ENCODE data around the gene MAN1A2.

The MAN1A2 gene

DNA sequence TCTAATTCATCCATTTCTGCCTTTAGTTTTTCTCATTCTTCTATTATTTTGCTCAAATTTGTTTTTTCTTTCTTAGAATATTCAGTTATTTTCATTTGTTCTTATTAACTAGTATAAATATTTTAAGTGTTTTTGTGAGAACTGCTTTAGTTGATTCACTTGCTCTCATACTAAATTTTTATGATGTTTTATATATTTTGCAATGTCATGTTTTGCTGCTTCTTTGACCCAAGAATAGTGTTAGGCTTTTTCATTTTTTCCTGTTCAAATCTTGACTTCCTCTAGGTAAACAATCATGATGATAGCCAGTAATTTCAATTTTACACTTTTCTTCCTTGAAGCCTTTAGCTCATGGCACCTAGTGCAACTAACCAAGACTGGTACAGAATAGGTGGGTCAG is 45.2 kb downstream of the MAN1A2 start:
- H3K9me3 ChIP-seq (replicated peaks in 1 of 11): no peaks in the 10 kb centered on the region; a peak in 1 of 22 replicates
- no peak overlapping the region for H3K4me2 ChIP-seq
- no peaks in the 10 kb centered on the region for H3K4me1 ChIP-seq
- no peaks in the 10 kb centered on the region for H3K27me3 ChIP-seq
- peaks cover 28 to 71% (median 53%) of the 10 kb centered on the region in 11 experiments for H3K36me3 ChIP-seq
- no peak overlapping the region for H3K27ac ChIP-seq
- peaks cover 0 to 5% (median 0%) of the 10 kb centered on the region in 11 experiments; a peak in 2 of 22 replicates for H4K20me1 ChIP-seq
- H3K9ac ChIP-seq: no peak overlapping the region
- no peak overlapping the region for H3K4me3 ChIP-seq
- TF ChIP-seq Cebpa-rat (IDR thresholded peaks at IDR 0.05): no peak

DNA sequence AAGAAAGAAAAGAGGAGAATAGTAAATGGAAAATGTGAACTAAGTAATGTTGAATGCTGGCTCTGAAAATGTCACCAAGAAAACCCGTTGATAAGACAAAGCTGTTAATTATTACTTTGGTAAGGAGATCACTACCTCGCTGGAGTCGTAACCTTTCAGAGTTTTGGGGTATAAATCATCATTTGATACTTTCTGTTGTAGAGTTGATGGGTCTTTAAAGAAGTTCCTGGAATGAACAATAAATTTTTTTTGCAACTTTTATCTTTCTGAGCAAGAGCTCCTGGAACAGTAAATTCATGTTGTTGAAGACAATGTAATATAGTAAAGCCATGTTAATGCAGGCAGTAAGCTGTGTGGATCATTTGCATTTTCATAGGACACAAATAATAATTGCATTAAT is 46.2 kb downstream of the MAN1A2 start:
- H3K9me3 ChIP-seq (replicated peaks in 1 of 11): no peaks in the 10 kb centered on the region
- no peak overlapping the region for H3K27ac ChIP-seq
- H3K27me3 ChIP-seq: no peaks in the 10 kb centered on the region
- H3K9ac ChIP-seq: no peak overlapping the region
- TF ChIP-seq Cebpa-rat (IDR thresholded peaks at IDR 0.05): no peak
- peaks cover 25 to 69% (median 46%) of the 10 kb centered on the region in 11 experiments for H3K36me3 ChIP-seq
- no peak overlapping the region for H3K4me3 ChIP-seq
- H3K4me2 ChIP-seq: no peak overlapping the region
- peaks cover 0 to 13% (median 0%) of the 10 kb centered on the region in 11 experiments; a peak in 3 of 22 replicates for H4K20me1 ChIP-seq
- H3K4me1 ChIP-seq: no peaks in the 10 kb centered on the region

DNA sequence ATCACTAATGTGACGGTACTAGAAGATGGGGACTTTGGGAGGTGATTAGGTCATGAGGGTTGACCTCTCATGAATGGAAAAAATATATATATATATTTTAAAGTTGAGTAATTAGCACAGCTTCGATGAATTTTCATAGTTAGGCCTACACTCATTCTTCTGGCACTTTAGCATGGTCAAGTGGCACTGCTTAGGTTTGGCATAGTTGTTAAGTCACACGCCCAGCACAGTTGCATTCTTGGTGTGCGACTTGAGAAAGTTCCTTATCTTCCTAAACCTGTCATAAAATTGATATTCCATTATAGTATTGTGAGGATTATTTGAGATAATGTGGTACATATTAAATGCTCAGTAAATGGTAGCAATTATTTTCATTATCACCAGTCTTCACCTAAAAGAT is 47.7 kb downstream of the MAN1A2 start:
- H3K4me2 ChIP-seq: no peak overlapping the region
- no peak overlapping the region for H3K9ac ChIP-seq

DNA sequence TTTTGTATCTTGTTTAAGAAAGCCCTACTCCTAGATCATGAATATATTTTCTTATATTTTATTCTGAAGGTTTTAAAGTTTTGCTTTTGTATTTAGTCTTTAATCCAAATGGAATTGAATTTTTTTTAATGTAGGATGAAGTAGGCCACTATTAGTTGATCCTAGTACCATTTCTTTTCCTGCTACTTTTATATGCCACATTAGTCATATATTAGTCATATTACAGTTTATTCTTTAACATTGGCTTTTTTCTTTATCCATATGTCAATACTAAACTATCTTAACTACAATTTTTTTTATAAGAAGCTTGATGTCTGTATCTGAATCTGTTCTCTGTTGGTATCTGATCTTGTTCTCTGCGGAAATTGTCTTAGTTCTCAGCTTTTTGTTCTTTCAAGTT is 48.8 kb downstream of the MAN1A2 start:
- H3K36me3 ChIP-seq: peaks cover 25 to 74% (median 51%) of the 10 kb centered on the region in 11 experiments
- no peak overlapping the region for H3K9ac ChIP-seq
- no peak overlapping the region for H3K4me3 ChIP-seq
- no peaks in the 10 kb centered on the region for H3K27me3 ChIP-seq
- no peak for TF ChIP-seq Cebpa-rat (IDR thresholded peaks at IDR 0.05)
- no peak overlapping the region for H3K27ac ChIP-seq
- no peaks in the 10 kb centered on the region for H3K4me1 ChIP-seq
- no peaks in the 10 kb centered on the region for H3K9me3 ChIP-seq (replicated peaks in 1 of 11)
- H4K20me1 ChIP-seq: peaks cover 0 to 19% (median 0%) of the 10 kb centered on the region in 11 experiments; a peak in 4 of 22 replicates
- no peak overlapping the region for H3K4me2 ChIP-seq

More for the DNA sequence above, 47.7 kb downstream of the MAN1A2 start:
- Histone ChIP-seq H3K27ac (no peak overlapping the region), H3K9me3 (replicated peaks in 1 of 11) (no peaks in the 10 kb centered on the region), H3K4me3 (no peak overlapping the region), H3K4me1 (no peaks in the 10 kb centered on the region), H3K27me3 (no peaks in the 10 kb centered on the region), H3K36me3 (peaks cover 25 to 65% (median 40%) of the 10 kb centered on the region in 11 experiments), H4K20me1 (peaks cover 0 to 14% (median 0%) of the 10 kb centered on the region in 11 experiments; a peak in 4 of 22 replicates)
- no peak for TF ChIP-seq Cebpa-rat (IDR thresholded peaks at IDR 0.05)

DNA sequence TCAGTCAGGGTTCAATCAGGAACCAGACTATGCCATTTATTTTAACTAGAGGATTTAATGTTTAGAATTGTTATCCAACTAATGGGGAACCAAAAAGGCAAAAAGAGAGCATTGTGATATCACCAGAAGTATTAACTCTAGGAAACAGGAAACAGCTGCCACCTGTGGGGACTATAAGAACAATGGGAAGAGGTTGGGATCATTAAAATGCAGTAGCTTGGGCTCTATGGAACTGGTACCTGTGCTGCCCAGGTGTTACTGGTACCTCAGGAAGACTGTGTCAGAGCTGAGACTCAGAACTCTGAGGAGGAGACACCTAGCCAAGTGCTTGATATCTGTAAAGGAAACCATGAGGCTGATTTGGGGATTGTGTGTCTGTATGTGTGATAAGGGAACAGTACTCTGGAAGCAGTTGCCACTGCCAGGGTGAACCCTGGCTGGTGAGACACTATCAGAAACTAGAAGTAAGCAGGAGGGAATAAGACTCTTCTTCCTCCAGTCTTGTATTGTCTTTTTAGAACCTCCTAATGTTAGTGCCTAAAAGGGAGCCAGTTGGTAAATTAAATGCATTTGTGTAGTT is 49.4 kb downstream of the MAN1A2 start:
- peaks cover 0 to 19% (median 0%) of the 10 kb centered on the region in 11 experiments; a peak in 4 of 22 replicates for H4K20me1 ChIP-seq
- H3K4me3 ChIP-seq: no peak overlapping the region
- no peaks in the 10 kb centered on the region for H3K27me3 ChIP-seq
- peaks cover 25 to 70% (median 49%) of the 10 kb centered on the region in 11 experiments for H3K36me3 ChIP-seq
- no peak overlapping the region for H3K4me2 ChIP-seq
- no peak for TF ChIP-seq Cebpa-rat (IDR thresholded peaks at IDR 0.05)
- H3K4me1 ChIP-seq: no peaks in the 10 kb centered on the region
- no peak overlapping the region for H3K9ac ChIP-seq
- no peak overlapping the region for H3K27ac ChIP-seq
- H3K9me3 ChIP-seq (replicated peaks in 1 of 11): no peaks in the 10 kb centered on the region

DNA sequence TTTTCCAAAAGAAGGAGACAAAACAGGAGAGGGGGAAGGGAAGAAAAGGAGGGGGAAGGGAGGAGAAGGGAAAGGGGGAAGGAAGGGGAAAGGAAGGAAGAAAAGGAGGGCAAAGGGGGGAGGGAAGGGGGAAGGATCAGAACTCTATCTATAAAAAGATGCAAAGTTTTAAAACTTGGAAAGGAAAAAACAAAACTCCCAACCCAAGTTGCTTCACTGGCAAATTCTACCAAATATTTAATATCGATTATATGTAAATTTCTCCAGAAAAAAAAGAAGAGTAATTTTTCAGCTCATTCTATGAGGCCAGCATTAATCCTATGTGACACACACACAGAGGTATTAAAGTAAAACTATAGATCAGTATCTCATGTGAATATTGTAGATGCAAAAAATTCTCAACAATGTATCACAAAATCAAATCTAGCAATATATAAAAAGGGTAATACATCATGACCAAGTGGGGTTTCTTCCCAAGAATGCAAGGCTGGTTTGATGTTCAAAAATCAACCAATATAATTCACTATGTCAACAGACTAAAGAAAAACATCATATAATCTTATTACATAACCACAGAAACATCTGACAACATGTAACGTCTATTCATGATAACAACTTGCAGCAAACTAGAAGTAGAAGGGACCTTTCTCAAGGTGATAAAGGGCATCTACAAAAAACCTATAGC is 57.9 kb downstream of the MAN1A2 start:
- Histone ChIP-seq H3K4me1 (no peaks in the 10 kb centered on the region), H3K9ac (no peak overlapping the region), H3K27ac (no peak overlapping the region), H3K9me3 (replicated peaks in 1 of 11) (peaks cover 44 to 50% (median 48%) of the 10 kb centered on the region in 11 experiments), H3K27me3 (no peaks in the 10 kb centered on the region), H4K20me1 (0 out of 22 replicates have a peak, but pooled peaks cover 0 to 4% (median 0%) of the 10 kb centered on the region in 11 experiments), H3K4me3 (no peak overlapping the region), H3K4me2 (no peak overlapping the region), H3K36me3 (peaks cover 36 to 77% (median 62%) of the 10 kb centered on the region in 11 experiments)
- no peak for TF ChIP-seq Cebpa-rat (IDR thresholded peaks at IDR 0.05)

DNA sequence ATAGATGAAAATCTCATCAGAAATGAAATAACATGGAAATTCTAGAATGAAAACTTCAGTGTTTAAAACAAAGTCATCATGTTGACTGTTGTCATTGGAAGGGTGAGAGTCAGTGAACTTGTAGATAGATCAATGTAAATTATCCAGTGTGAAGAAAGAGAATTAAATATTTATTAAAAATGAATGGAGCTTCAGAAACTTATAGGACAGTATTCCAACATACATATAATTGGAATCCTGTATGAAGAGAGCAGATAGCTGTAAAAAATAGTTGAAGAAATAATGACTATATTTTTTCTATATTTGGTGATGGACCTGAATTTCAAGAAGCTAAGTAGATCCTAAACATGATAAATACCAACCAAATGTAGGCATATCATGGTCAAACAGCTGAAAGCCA is 60.0 kb downstream of the MAN1A2 start:
- TF ChIP-seq Cebpa-rat (IDR thresholded peaks at IDR 0.05): no peak

DNA sequence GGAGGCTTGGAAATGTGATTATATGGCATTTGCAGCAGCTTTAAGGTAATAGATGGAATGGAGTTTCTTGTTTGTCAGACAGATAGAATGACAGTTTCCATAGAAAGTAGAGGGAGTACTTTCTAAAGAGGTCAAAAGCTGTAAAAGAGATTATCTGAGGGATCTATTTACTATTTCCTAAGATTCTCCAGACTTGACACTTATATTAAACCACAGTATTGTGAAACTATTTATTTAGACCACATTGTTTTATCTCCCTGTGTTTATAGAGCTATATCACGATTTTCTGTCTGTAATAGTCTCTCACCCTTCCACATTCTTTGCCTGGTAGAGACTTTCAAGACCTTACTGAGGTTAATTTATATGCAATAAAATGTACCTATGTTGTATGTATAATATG is 66.7 kb downstream of the MAN1A2 start:
- Histone ChIP-seq H3K36me3 (peaks cover 0 to 4% (median 0%) of the 10 kb centered on the region in 11 experiments; a peak in 1 of 22 replicates), H3K27me3 (no peaks in the 10 kb centered on the region), H3K4me3 (no peak overlapping the region), H3K9me3 (replicated peaks in 1 of 11) (no peaks in the 10 kb centered on the region; a peak in 1 of 22 replicates), H3K9ac (no peak overlapping the region), H3K27ac (no peak overlapping the region), H3K4me1 (no peaks in the 10 kb centered on the region), H4K20me1 (peaks cover 0 to 12% (median 0%) of the 10 kb centered on the region in 11 experiments; a peak in 2 of 22 replicates), H3K4me2 (no peak overlapping the region)
- no peak for TF ChIP-seq Cebpa-rat (IDR thresholded peaks at IDR 0.05)

More for the DNA sequence above, 60.0 kb downstream of the MAN1A2 start:
- no peak overlapping the region for H3K4me2 ChIP-seq
- peaks cover 33 to 61% (median 49%) of the 10 kb centered on the region in 11 experiments for H3K36me3 ChIP-seq
- no peaks in the 10 kb centered on the region for H4K20me1 ChIP-seq
- H3K27ac ChIP-seq: no peak overlapping the region
- H3K9ac ChIP-seq: no peak overlapping the region
- peaks cover 44 to 50% (median 48%) of the 10 kb centered on the region in 11 experiments for H3K9me3 ChIP-seq (replicated peaks in 1 of 11)
- H3K27me3 ChIP-seq: no peaks in the 10 kb centered on the region
- H3K4me1 ChIP-seq: no peaks in the 10 kb centered on the region
- H3K4me3 ChIP-seq: no peak overlapping the region

DNA sequence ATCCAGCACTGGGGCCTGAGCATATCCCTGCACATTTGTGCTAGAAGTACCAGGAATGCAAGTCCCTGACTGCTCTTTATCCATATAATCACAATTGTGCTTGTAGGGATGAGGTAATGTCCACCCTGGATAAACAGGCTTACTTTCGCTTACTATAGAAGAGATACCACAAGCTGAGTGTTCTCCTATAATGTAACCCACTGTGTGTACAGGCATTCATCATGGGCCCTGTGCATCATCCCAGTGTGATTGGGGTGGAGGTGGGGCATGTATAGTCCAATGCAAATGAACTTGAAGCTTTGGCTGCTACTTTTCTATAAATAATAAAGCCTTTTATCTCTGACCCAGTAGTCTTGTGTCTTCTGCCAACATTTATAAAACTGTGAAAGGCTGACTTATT is 69.3 kb downstream of the MAN1A2 start:
- TF ChIP-seq Cebpa-rat (IDR thresholded peaks at IDR 0.05): no peak
- no peak overlapping the region for H3K27ac ChIP-seq

More for the DNA sequence above, 69.3 kb downstream of the MAN1A2 start:
- no peaks in the 10 kb centered on the region for H3K9me3 ChIP-seq (replicated peaks in 1 of 11)
- no peaks in the 10 kb centered on the region for H3K27me3 ChIP-seq
- peaks cover 0 to 17% (median 0%) of the 10 kb centered on the region in 11 experiments; a peak in 2 of 22 replicates for H4K20me1 ChIP-seq
- peaks cover 0 to 3% (median 0%) of the 10 kb centered on the region in 11 experiments; a peak in 2 of 22 replicates for H3K36me3 ChIP-seq
- no peaks in the 10 kb centered on the region for H3K4me1 ChIP-seq
- no peak overlapping the region for H3K4me2 ChIP-seq
- H3K9ac ChIP-seq: no peak overlapping the region
- H3K4me3 ChIP-seq: no peak overlapping the region

Data from BLaER1 treated with 17β-estradiol and CSF1 and Interleukin-3, amounts not matched to agents 10 nM and 100 nM (cell line).